CD4-positive, alpha-beta T cell treated with Interferon gamma for 1 hour (primary cell): Measurements from ENCODE around the gene C3.
A peak's percentile ranks its signal among the peaks of the same experiment; 100 is the strongest.

ENCODE experiments used
- DNase-seq: peaks from one replicate; pipeline ENCODE4 v3.0.0-alpha.2; 2020

Gene C3

GRCh38 chr19:6730153-6730804 is 9.8 kb upstream of the C3 start:
- DNase-seq = no peak

GRCh38 chr19:6729573-6730152 is 9.2 kb upstream of the C3 start:
- no peak for DNase-seq

DNA sequence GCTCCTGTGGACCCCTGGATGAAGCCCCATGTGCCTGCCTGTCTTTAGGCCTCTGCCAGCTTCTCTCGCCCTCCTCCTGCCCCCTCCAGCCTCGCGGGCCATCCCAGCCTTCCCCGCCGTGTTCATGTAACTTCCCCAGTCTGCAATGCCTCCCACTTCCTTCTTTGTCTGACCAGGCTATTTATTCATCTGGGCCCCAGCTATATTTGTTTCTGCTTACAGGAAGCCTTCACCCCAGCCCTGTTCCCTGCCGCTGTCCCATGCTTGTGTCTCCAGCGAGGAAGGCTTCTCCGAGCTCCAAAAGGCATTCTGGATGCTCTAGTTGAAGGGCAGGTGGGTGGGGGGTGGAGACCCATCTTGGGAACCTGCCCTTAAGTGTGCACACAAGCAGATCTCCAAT is 7.9 kb upstream of the C3 start:
- DNase-seq = peak; percentile 36

- no peak for DNase-seq
Observed at GRCh38 chr19:6725513-6726231, 5.2 kb upstream of the C3 start.

- no peak for DNase-seq
Observed at GRCh38 chr19:6724631-6725492, 4.4 kb upstream of the C3 start.

DNA sequence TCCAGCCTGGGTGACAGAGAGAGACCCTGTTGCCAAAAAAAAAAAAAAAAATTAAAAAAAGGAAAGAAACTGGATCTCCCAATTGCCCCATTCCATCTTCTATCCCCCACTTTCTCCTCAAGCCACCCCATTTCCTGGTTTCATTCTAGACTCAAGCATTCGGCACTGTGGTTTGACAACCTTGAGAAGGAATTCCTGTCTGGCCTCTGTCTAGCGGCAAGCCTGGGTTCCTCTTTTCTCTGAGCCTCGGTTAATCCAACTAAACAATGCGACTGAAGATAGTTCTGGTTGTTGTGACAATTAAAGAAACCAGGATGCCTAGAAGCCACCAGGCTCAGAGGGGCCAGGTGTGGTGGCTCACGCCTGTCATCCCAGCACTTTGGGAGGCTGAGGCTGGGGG is 3.3 kb upstream of the C3 start:
- no peak for DNase-seq

DNA sequence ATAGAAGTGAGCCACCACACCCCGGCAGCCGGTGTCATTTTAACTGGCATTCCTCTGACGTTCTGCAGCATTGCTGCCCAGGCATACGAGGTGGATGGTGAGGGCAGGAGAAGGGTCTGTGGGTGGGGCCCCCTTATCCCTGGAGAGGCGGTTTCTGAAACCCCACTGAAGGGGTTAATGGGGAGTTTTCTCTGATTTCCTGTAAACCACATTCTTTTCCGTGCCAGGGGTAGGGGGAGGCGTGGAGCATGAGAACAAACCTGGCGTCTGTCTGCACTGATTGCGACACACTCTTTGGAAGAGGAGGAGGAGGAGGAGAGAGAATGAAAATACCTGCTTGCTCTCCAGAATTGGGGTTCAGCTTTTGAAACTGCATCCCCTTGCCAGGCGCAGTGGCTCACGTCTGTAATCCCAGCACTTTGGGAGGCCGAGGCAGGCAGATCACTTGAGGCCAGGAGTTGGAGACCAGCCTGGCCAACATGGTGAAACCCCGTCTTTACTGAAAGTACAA is 2.7 kb upstream of the C3 start:
- DNase-seq = no peak

- DNase-seq = no peak
Observed at GRCh38 chr19:6721773-6722172, 1.3 kb upstream of the C3 start.

GRCh38 chr19:6721138-6721474 is 656 bp upstream of the C3 start:
- no peak for DNase-seq

- no peak for DNase-seq
Observed at GRCh38 chr19:6719992-6720368, 470 bp downstream of the C3 start.

DNA sequence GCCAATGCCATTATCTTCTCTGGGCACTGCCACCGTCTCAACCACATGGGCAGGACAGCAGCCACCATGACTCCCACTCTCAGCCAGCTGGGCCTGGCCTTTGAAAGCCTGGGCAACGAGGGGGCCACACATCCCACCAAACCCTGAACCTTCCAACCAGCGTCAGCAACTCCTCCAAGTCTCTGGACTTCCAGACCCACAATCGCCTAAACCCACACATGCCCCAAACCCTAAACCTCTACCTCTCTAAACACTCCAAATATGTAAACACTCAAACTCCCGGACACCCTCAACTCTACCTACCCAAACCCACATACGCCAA is 949 bp downstream of the C3 start:
- no peak for DNase-seq

GRCh38 chr19:6718741-6719539 is 1.5 kb downstream of the C3 start:
- DNase-seq = no peak

- DNase-seq = no peak
Observed at GRCh38 chr19:6718111-6718740, 2.2 kb downstream of the C3 start.

GRCh38 chr19:6717441-6717971 is 2.9 kb downstream of the C3 start:
- DNase-seq = no peak

DNA sequence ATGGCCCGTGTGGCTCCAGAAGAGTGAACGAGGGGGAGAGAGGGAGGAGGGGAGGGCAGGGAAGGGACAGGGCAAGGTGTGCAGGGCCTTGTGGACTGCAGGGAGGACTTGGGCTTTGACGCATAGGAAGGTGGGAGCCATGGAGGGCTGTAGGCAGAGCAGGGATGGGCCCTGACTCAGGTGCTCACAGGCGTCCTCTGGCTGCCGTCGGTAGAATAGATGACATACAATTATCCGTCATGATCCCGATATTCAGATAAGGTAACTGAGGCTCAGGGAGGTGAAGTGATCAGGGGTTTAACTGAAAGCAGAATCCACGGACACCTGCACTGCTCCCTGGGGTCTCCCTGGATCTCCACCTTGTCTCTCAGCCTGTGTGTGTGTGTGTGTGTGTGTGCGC is 3.4 kb downstream of the C3 start:
- DNase-seq = no peak

DNA sequence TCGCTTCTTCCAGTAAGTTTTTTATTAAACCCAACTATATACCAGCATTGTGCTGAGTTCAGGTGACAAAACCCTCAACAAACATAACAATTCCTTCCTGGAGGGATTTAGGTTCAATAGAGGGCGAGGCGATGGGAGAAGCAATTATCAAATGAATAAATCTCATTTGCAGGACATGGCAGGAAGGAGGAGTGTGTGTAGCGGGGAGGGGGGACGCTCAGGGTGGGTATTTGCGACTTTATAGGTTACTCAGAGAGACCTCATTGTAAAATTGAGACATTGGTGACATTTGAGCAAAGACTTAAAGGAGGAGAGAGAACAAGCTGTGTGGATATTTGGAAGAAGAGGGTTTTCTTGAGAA is 3.9 kb downstream of the C3 start:
- no peak for DNase-seq

GRCh38 chr19:6714749-6715555 is 5.5 kb downstream of the C3 start:
- DNase-seq = no peak

DNA sequence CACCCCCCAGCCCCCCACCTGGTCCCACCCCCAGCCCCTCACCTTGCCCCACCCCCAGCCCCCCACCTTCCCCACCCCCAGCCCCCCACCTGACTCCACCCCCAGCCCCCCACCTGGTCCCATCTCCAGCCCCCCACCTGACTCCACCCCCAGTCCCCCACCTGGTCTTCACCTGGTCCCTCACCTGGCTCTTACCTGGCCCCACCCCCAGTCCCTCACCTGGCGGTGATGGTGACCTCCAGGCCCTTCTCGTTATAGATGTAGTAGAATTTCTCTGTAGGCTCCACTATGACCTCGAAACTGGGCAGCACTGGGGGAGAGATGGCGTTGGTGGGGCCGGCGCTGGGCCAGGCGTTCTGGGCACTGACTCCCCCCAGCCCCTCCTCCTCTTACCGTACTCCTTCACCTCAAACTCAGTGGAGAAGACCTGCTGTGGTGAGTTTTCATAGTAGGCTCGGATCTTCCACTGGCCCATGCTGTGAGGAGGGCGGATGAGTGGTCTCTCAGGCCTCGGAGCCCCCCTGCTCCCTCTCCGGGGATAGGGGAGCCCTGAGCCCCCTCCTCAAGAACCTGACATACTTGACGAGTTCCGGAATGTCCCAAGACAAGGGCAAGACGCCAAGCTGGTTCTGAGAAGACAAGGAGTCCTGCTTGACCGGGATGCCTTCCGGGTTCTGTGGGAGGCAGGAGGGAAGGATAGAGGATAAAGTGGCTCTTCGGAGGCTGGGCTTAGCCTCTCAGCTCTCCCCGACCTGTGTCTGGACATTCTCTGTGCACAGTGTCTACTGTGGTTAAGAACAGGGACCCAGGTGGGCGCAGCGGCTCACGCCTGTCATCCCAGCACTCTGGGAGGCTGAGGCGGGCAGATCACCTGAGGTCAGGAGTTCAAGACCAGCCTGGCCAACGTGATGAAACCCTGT is 6.4 kb downstream of the C3 start:
- DNase-seq = no peak

DNA sequence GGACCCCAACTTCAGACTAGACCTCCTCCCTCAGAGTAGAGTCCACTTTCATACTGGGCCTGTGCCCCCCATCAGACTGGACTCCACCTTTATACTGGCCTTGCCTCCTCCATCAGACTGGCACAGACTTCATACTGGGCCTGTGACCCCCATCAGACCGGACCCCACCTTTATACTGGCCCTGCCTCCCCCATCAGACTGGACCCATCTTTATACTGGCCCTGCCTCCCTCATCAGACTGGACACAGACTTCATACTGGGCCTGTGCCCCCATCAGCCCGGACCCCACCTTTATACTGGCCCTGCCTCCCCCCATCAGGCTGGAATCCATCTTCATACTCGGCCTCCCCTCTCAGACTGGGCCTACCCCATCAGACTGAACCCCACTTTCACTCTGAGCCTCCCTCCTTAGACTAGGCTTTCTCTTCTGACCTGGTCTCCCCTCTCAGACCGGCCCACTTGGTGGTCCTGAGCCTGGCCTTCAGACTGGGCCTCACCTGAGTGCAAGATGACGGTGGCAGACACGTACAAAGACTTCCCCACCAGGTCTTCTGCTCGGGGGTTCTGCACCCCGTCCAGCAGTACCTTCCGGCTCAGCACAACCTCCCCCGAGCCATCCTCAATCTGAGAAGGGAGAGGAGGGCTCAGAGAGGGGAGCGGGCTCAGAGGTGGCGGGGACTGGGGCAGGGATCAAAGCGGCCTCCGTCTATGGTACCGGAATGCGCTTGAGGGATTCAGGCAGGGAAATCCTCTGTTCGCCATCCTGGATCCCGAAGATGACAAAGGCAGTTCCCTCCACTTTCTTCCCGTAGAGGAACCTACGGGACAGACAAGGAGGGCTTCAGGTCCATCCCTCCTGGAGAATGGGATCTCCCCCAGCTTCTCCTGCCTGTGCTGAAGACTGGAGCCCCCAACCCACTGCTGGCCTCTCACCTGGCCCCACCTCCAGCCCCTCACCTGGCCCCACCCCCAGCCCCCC is 7.5 kb downstream of the C3 start:
- DNase-seq = no peak
